GM18508 (cell line): ENCODE results near the gene RPS6KA2.
A peak's percentile ranks its signal among the peaks of the same experiment; 100 is the strongest.

Source experiments
- ATAC-seq: cut with Tn5 transposase; IDR thresholded peaks from one replicate; pipeline ENCODE4 v1.9.1; 2021; ENCODE audit warnings: moderate number of reproducible peaks; ENCODE audit not compliant: insufficient read depth, unreplicated experiment

The RPS6KA2 gene

DNA sequence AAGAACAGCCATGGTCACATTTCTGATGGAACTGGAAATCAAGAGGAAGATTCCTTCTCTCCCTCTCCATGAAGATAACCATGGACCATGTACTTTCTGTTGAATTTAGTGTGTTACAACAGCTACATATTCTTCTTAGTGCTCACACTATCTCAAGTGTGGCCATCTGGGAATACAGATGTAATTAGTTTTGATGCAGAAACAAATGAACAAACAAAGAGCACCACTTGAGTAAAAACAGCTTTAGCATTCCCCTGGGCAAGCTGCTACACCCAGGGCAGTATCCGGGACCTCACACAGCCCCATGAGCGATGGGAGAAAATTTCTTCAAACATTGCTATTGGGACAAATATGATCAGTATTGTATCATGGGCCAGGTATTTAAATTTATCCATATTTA is 115.7 kb downstream of the RPS6KA2 start:
- ATAC-seq: no peak

DNA sequence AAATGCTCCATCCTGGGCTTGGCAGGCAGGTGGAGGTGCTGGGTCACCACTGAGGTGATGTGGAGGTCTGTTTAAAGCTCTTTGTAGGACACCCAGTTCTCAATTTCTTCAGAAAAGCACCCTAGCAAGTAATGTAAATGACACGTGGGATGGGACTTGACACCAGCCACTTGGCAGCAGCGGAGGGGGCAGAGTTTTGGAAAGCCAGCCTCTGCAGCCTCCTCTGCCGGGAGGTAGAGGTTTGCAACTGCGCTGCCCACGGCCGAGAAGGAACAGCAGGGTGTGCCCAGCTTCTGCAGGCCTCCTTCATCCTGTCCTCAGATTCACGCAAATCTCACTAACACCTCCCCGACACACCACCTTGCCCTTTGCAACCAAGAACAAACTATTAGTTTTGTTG is 117.9 kb downstream of the RPS6KA2 start:
- no peak for ATAC-seq

DNA sequence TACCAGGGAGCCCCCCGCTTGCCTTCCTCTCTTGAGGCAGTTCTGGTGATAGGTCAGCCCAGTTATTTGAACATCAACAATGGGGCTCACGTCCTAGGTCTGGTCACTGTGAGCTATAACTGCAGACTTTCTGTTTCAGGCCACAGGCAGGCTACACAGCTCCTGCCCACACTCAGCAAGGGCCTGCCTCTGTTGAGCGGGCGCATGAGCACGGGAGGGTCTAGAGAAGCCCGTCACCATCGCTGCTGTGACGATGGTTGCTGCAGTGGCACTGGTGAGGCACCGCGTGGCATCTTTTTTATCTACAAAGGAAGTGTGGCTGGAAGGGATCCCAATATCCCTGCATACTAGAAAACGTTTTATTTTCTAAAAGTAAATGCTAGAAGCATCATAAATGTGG is 118.3 kb downstream of the RPS6KA2 start:
- no peak for ATAC-seq

DNA sequence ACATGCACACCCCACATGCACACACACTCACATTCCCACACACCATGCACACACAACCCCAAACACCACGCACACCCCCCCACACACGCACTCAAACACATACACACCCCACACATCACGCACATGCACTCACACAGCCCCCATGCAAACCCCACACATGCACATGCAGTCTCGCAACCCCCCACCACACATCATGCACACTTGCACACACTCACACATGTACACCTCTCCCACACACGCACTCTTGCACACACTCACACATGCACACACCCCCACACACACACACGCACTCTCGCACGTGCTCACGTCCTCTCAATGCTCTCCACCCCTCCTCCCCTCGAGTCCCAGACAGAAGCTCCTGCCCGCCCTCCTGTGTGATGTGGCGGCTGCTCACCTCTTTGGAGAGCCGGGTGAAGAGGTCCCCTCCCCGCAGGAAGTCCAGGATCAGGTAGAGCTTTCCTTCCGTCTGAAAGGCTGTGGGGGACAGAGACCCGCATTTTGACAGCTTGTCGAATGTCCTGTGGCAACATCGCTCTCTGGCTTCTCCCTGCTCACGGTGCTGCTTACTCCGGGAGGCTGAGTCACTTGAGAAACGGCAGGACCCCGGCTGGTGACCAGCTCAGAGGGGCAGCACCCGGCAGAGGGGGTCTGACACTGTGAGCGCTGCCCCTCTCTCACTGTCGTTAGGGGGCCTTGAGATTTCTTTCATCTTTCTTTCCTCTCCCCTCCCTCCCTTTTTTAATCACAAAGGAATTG is 119.1 kb downstream of the RPS6KA2 start:
- no peak for ATAC-seq

DNA sequence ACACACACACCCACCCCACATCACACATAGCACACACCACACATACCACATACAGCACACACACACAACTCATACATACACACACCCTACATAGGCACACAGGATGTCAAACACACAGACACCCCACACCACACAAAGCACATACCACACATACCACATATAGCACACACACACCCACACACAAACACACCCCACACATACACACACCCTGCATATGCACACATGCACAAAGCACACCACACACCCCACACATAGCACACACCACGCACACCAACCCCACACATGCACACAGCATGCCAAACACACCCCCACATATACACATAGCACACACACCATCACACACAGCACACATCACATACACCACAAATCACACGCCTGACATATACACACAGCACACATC is 119.7 kb downstream of the RPS6KA2 start:
- no peak for ATAC-seq

DNA sequence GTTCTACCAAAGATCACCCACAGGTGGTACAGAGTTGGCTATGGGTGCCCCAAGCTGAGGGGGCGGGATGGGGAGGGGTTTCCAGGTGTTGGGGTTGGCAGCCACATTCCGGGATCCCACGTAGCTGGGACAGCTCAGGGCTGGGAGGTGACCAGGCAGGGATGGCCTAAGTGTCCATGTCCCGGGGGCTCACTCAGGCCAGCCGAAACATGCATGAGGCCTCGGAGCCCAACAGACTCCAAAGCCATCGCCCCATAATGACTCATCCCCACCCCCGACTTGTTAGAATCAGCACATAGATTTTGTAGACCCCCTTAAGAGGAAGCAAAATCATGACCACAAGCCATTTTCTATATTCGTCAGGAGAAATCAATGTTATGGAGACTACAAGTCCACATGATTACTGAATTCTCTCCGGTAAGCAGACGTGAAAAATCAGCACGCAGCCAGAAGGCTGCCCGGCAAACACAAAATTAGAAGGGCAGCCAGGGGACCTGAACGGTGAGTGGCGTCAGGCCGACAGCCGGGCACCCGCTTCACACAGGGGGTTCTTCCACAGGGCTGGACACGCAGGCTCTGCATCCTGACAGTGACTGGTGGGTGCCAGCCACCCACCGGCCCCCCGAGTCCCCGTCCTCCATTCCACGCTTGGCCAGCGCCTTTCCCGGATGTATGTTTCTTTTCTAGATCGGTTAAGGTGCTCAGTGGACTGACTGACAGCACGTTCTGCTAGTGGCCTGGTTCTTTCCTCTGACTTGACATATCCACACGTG is 121.7 kb downstream of the RPS6KA2 start:
- ATAC-seq: no peak

DNA sequence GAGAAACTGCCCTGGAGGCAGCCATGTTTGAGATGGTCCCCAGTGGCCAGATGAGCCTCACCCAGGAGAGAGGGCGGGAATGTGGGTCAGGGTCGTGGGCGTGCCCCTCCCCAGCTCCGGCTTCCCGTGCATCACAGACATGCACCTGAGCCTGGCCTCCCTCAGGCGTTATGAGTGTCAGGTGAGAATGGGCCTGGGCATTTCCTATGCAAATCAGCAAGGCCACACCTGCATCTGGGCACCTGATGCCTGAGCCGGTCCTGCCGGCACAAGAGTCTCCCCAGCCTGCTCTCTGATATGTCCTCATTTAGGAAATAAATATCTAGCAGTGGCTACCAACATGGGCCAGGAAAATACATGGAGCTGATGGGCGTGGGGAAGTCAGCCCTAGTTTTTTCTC is 123.0 kb downstream of the RPS6KA2 start:
- no peak for ATAC-seq

DNA sequence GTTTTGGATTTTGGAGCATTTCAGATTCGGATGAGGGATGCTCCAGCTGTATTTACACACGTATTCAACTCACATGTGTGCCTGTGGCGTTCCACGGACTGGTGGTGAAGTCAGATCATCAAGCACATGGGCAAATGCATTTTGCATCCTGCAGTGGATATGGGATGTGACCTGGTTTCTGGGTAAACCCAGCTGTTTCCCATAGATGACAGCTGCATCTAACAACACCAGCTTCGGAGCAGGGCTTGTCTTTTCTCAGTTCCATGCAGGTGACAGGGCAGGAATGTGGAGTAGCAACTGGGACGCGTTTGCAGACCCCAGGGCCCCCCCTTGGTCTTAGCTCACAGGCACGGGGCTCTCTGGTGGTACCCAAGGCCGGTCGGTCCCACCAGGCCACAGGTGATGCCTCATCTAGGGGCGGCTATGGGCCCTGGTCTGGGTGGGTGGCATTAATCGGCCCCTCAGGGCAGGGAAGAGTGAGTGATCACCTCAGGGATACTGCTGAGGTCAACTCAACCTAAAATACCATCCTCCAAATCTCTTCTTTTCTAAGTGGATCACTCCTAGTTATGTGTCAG is 123.8 kb downstream of the RPS6KA2 start:
- no peak for ATAC-seq

DNA sequence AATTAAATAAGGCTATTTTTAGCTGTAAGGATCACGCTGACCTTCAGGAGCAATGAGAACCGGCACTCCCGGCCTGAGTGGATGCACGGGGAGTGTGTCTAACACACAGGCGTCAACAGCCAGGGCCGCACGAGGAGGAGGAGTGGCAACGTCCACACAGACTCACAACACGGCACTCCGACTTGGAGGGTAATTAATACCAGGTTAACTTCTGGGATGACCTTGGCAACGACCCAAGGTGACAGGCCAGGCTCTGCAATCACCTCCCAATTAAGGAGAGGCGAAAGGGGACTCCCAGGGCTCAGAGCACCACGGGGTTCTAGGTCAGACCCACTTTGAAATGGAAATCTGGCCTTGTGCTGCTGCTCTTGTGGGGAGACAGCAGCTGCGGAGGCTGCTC is 124.6 kb downstream of the RPS6KA2 start:
- no peak for ATAC-seq

DNA sequence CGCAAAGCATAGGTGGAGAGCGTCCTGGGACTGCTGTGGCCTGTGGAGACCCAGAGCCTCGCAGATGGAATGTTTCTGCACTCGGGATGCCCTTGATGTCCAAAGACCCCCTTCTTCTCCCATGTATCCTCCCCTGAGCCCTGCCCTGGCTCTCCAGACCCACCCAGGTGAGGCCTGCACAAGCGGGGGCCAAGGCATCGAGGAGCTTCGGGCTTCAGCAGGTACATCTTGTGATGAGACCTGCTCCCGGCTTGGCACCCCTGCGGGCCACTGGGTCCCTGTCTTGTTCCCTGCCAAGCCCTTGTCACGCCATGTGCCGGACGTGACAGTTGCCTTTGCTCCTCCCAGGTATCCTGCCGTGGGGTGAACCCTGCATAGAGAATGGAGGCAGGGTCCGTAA is 125.8 kb downstream of the RPS6KA2 start:
- no peak for ATAC-seq

DNA sequence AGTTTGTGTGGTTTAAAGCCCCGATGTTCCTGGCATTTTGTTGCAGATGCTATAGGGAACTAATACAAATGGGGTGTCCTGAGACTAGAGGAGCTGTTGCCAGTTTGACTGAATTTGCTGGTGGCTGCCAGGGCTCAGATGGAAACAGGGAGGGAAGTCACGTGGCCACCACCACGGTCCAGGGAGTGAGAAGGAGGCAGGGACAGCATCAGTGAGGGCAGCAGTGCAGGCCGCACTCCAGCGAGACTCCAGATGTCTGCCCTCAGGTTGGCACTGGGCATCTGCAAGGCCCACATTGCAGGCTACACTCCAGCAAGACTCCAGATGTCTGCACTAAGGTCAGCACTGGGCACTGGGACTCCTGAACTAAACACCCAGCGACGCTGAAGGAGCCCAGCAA is 126.8 kb downstream of the RPS6KA2 start:
- ATAC-seq: no peak

DNA sequence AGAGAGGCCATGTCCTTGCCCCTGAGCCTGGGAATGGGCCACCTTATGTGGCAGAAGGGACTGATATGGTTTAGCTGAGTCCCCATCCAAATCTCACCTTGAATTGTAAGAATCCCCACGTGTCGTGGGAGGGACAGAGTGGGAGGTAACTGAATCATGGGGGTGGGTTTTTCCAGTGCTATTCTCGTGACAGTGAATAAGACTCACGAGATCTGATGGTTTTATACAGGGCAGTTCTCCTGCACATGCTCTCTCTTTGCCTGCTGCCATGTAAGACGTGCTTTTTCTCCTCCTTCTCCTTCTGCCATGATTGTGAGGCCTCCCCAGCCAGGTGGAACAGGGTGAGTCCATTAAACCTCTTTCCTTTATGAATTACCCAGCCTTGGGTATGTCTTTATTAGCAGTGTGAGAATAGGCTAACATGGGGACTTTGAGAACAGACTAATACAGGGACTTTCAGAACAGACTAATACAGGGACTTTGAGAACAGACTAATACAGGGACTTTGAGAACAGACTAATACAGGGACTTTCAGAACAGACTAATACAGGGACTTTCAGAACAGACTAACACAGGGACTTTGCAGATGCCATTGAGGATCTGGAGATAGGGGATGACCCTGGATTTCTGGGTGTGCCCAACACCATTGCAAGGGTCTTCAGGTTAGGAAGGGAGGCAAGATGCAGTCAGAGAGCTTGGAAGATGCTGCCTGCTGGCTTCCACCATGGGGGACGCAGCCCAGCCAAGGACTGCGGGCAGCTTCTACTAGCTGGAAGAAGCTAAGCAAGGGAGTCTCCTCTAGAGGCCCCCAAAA is 127.5 kb downstream of the RPS6KA2 start:
- ATAC-seq: peak; percentile 85

DNA sequence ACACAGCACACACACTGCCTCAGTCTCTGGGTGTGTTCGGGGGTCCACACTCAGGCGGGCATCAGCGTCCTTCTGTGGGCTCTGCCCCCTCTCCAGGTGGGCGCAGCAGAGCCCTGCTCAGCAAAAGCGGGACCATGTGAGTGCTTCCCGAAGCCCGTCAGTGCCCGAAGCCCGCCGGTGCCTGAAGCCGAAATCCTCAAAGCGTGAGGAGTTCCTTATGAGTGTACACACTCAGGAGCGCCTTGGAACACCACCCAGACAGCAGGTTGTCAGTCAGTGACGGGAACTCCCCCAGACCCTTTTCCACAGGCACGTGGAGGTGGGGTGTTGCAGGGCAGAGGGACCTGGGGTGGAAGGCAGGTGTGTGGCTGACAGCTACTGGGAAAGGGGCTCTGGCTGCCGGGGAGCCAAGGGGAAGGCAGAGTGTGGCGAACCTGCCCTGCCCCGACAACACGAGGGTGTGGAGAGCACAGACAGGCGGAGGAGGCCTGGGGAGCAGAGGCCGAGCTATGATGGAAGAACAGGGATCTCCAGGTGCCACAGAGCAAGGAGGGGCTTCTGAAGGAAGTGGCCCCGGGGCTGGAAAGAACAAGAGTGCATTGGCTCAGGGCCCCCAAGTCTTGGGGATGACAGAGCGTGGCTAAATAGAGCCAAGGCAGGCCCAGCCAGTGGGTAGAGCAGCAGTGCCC is 128.2 kb downstream of the RPS6KA2 start:
- ATAC-seq: no peak

DNA sequence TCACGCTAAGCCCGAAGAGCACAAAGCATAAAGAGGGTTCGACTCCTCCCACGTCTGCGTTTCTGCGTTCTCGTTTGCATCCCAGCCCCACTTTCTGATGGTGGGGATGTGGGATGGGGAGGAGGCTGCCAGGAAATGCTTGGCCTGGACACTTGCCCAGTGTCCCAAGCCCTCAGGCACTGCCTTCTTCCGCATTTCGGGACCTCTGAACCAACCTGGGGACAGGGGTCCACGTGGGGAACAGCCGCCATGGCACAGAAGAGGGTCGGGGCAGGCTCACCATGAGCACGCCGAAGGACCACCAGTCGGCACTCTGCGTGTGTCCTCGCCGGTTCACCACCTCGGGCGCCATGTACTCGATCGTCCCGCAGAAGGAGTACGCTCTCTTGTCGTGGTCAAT is 128.8 kb downstream of the RPS6KA2 start:
- ATAC-seq: no peak

DNA sequence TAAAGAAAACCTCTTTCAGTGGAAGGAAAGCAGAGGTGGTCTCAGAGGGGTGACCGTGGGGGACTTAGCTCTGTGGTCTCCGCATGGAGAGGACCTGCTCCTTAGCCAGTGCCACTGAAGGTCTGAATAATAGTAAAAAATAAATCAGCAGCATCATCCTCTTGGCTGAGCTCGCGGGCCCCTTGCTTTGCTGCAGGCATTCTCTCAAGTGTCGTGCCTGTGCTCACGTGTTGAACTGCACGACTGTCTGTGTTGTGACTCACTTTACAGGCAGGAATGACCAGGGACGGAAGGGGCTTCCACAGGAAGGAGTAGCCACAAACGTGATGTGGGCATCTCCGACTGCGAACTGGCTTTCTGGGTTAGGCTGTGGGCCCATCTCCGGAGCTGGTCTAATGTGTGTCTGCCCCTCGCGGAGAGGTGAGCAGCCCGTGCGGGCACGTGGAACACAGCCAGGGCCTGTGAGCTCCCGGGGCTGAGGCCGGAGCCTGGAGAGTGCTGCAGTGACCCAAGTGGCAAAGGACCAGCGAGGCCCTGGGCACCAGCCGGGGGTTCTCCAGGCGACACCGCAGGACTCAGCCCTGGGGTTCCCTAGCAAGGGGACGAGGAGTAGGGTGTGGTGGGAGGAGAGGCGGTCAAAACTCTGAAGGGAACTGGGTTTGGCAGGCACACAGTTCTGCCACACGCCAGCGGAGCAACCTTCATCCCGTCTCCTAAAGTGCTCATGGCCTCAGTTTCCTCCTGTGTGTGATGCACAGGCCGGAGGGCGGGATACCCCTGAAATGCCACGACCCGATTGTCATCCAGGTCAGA is 129.8 kb downstream of the RPS6KA2 start:
- no peak for ATAC-seq

DNA sequence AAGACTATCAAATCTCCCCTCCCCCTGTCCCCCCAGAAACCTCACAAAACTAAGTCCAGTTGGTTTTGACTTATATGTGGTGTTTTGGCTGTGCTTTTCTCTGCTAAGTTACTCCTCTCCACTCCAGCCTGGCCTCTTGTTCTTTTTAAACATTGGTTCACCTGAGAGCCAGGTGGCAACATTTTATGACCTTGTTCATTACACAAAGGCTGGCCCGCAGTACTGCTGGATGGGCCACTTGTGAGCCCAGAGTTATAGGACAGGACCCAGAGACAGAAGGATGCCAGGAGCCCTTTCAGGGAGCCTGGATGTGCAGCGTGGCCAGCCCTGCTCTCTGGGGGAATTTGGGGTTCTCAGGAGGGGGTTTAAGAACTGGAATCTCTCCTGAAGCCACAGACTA is 130.6 kb downstream of the RPS6KA2 start:
- no peak for ATAC-seq

DNA sequence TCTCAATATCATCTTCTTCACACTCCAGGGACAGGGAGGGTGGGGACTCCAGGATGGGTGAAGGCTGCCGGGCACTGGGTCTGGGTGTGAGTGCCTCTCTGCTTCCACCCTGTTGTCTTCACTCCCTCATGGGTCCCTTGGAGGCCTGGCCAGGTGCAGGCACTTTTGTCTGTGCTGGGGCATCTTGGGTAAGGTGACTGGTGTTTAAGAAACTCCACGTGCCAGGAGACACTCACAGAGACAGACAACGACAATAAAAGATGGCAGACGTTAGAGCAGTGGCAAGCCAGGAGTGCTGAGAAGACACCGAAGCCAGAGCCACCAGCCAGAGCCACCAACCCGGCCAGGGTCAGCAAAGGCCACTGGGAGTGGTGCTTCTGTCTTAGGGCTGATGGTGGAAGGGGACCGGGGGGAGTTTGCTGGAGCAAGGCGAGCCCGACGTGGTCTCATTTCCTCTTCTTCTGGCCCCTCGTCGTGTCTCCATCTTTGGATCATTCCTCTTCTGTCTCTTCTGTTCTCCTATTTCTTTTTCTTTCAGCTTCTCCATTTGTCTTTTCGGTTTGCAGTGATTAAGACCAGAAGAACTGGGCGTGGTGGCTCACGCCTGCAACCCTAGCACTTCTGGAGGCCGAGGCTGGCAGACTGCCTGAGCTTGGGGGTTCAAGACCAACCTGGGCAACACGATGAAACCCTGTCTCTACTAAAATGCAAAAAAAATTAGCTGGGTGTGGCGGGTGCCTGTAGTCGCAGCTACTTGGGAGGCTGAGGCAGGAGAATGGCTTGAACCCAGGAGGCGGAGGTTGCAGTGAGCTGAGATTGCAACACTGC is 131.3 kb downstream of the RPS6KA2 start:
- no peak for ATAC-seq

DNA sequence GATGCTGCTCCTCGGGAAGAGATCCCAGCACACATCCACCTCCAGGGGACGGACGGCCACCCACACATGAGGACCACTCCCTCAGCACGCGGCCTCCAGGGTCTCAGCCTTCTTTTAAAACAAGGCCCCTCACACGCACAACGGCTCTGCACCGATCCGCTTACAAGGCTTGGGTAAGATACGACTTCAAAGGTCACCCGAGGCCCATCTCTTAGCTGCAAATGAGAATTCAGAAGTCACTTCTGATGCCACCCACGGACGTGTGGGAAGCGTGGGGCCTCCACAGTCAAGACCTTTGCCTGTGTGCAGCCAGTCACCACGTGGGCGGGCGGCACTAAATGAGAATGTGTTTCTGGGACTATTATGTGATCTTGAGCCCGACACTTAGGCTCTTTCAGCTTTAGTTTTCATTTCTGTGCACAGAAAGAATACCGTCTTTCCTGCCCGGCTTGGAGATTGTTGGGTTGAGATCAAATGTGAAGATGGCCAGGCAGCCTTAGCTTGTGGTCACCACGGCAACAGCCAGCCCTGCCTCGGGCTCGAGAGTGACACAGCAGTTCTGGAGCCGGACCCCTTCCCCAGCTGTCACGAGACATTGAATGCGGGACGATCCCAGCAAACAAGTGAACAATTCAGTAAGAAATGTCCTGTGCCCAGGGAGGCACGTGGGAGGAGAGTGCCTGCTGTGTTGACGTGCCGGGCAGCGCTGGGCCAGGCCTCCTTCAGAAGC is 132.1 kb downstream of the RPS6KA2 start:
- no peak for ATAC-seq
